Mucosa of descending colon (tissue), 3 donors: ENCODE results near the gene IFNA1. TPM values are rescaled to one million over a fixed set of nuclear protein-coding genes. Genes with fewer than 3 reads are reported as not detected.

ENCODE experiments used
- ATAC-seq: fragments of 200-7000 bp; cut with Tn5 transposase; one replicate; pipeline ENCODE4 v1.9.1; 2020; ENCODE audit warnings: mild to moderate bottlenecking, moderate library complexity
- DNase-seq, 3 donors: peaks; one replicate each; pipeline ENCODE4 v3.0.0-alpha.2; 2020
- H3K36me3 ChIP-seq: fragments of 200-600 bp; one replicate; pipeline ENCODE4 v1.8.0; 2021; ENCODE audit warnings: low read depth, mild to moderate bottlenecking
- H3K4me1 ChIP-seq: fragments of 200-600 bp; one replicate; pipeline ENCODE4 v1.8.0; 2021; ENCODE audit warnings: low read depth, mild to moderate bottlenecking
- H3K4me3 ChIP-seq: fragments of 200-600 bp; one replicate; pipeline ENCODE4 v1.8.0; 2021; ENCODE audit warnings: mild to moderate bottlenecking
- H3K9me3 ChIP-seq: fragments of 200-600 bp; one replicate; pipeline ENCODE4 v1.8.0; 2021; ENCODE audit warnings: mild to moderate bottlenecking
- CTCF ChIP-seq: fragments of 200-600 bp; IDR thresholded peaks from one replicate; pipeline ENCODE4 v1.8.0; 2022; ENCODE audit warnings: antibody characterized with exemption, mild to moderate bottlenecking
- intact Hi-C, 2 donors: fragments of 100-400 bp; cut with DNase I in 1 of 2; cut with micrococcal nuclease in 1 of 2; formaldehyde crosslinking; loops; one replicate each; pipeline versions ENCODE4 v1.11.0 to v1.11.1; 2022; cut with DNase I, micrococcal nuclease
- total RNA-seq, 3 donors: library from RNA; stranded (reverse); fragmentation: NEBNext Ultra II Directional in 2 of 3; extraction: Animal tissue kit (Norgen Biotek cat#: 25700) in 2 of 3; gene quantifications; one replicate each; pipeline versions ENCODE4 v1.2.1 to v1.2.4, GENCODE V29; 2021 to 2023
- donor health status: DM: no; HTN: no; CAD: no; lungs with moderate emphysema.
- donor health status: DM: no; HTN: no; CAD: no.
- donor health status: DM: no; HTN: yes; CAD: no.

Gene IFNA1
- total RNA-seq, 3 donors from 2014 or later = not detected

GRCh38 chr9:21402386-21403251 is 37.6 kb upstream of the IFNA1 start:
- peaks cover 6% of the 10 kb centered on the region for H3K4me1 ChIP-seq
- peak in 2 of 3 donors; percentile 31 to 48 for DNase-seq
- no peak for TF ChIP-seq CTCF
- H3K36me3 ChIP-seq = no peaks in the 10 kb centered on the region
- intact Hi-C loops = no loop called here
- H3K4me3 ChIP-seq = no peak overlapping the region
- peak; percentile 49 for ATAC-seq
- no peaks in the 10 kb centered on the region for H3K9me3 ChIP-seq

GRCh38 chr9:21404146-21404545 is 36.1 kb upstream of the IFNA1 start:
- H3K36me3 ChIP-seq = no peaks in the 10 kb centered on the region
- H3K4me3 ChIP-seq = no peak overlapping the region
- intact Hi-C loops = no loop called here
- TF ChIP-seq CTCF = no peak
- DNase-seq (no peak), ATAC-seq (no peak)
- no peaks in the 10 kb centered on the region for H3K9me3 ChIP-seq
- H3K4me1 ChIP-seq = peaks cover 6% of the 10 kb centered on the region

DNA sequence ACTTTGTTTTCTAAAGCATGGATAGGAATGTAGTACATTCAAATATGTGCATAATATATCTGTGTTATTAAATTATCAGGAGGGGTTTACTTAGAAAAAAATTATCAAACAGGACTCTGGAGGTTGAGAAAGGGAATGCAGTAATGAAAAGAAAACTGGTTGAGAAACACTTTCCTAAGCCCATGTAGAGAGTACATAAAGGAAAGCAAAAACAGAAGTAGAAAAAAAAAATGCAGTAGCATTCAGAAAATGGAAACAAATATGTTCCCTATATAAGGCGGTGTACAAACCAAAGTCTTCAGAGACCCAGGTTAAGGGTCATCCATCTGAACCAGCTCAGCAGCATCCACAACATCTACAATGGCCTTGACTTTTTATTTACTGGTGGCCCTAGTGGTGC is 31.4 kb upstream of the IFNA1 start, which contains the start of gene IFNA8:
IFNA8 (plus strand) TSS at position 301 of the 400 bp plus-strand sequence; CDS start at position 361, 60 bp downstream.
- DNase-seq = no peak
- intact Hi-C loops = no loop called here
- H3K36me3 ChIP-seq = no peaks in the 10 kb centered on the region
- H3K9me3 ChIP-seq = no peaks in the 10 kb centered on the region
- no peak within 1 kb of the TSS for H3K4me3 ChIP-seq
- H3K4me1 ChIP-seq = peaks cover 1% of the 10 kb centered on the region
- no peak for TF ChIP-seq CTCF
- no peak for ATAC-seq

GRCh38 chr9:21412107-21412506 is 28.1 kb upstream of the IFNA1 start:
- TF ChIP-seq CTCF = no peak
- intact Hi-C loops = no loop called here
- H3K4me1 ChIP-seq = peaks cover 3% of the 10 kb centered on the region
- DNase-seq (no peak), ATAC-seq (no peak)
- no peak overlapping the region for H3K4me3 ChIP-seq
- H3K36me3 ChIP-seq = no peaks in the 10 kb centered on the region
- no peaks in the 10 kb centered on the region for H3K9me3 ChIP-seq

GRCh38 chr9:21413151-21413550 is 27.1 kb upstream of the IFNA1 start:
- peaks cover 3% of the 10 kb centered on the region for H3K4me1 ChIP-seq
- H3K36me3 ChIP-seq = no peaks in the 10 kb centered on the region
- TF ChIP-seq CTCF = no peak
- H3K4me3 ChIP-seq = no peak overlapping the region
- ATAC-seq (no peak), DNase-seq (no peak)
- intact Hi-C loops = no loop called here
- no peaks in the 10 kb centered on the region for H3K9me3 ChIP-seq
